22Rv1 (cell line): ENCODE results near the gene VWC2.

ENCODE experiments used
- H3K27ac ChIP-seq: fragments of 450-650 bp; 2 replicates; pipeline ENCODE4 v1.5.1; 2017
- ZFX ChIP-seq: fragments of 450-650 bp; IDR thresholded peaks from 2 replicates; pipeline ENCODE4 v1.6.1; 2017; ENCODE audit warnings: antibody characterized with exemption, borderline replicate concordance
- TF ChIP-seq, protein P1 (sequence below): fragments of 450-650 bp; IDR thresholded peaks from 2 replicates; pipeline ENCODE4 v1.5.1; 2017; ENCODE audit warnings: mild to moderate bottlenecking

The VWC2 gene

DNA sequence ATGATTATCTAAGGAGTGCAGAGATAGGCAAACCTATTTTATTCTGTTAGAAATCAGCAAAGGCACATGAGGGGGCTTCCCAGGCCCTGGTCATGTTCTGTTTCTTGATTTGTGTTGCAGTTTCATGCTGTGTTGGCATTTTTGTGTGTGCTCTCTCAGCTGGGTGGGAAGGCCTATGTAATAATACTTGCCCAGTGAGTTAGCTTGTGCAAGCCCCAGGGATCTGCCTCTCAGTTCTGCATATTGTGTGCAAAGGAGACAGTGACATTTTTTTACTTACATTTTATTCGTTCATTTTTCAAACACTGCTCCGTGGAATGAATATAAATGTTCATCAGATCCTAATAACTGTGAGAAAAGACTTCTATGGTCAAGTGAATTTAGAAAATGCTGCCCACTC is 119.0 kb downstream of the VWC2 start:
- TF ChIP-seq, protein P1, sequence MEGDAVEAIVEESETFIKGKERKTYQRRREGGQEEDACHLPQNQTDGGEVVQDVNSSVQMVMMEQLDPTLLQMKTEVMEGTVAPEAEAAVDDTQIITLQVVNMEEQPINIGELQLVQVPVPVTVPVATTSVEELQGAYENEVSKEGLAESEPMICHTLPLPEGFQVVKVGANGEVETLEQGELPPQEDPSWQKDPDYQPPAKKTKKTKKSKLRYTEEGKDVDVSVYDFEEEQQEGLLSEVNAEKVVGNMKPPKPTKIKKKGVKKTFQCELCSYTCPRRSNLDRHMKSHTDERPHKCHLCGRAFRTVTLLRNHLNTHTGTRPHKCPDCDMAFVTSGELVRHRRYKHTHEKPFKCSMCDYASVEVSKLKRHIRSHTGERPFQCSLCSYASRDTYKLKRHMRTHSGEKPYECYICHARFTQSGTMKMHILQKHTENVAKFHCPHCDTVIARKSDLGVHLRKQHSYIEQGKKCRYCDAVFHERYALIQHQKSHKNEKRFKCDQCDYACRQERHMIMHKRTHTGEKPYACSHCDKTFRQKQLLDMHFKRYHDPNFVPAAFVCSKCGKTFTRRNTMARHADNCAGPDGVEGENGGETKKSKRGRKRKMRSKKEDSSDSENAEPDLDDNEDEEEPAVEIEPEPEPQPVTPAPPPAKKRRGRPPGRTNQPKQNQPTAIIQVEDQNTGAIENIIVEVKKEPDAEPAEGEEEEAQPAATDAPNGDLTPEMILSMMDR = no peak
- TF ChIP-seq ZFX = no peak
- H3K27ac ChIP-seq = no peak overlapping the region

DNA sequence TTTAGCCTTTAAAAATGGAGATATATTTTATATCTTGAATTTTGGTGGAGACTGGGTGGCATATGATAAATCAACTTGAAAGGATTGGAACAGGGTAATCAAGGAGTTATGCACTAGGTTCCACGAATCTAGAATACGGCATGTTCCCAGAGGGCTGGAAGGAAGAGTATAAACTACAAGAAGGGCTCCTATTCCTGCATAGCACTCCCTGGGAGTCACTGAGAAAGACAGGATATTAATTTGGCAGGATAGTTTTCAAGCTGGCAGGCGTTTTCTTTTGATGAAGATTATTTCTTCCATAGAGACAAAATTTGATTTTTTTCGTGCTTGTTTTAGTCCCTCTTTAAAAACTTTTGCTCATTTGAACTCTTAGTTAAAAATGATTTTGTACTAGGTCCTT is 119.7 kb downstream of the VWC2 start:
- no peak for TF ChIP-seq ZFX
- TF ChIP-seq, protein P1 = no peak

DNA sequence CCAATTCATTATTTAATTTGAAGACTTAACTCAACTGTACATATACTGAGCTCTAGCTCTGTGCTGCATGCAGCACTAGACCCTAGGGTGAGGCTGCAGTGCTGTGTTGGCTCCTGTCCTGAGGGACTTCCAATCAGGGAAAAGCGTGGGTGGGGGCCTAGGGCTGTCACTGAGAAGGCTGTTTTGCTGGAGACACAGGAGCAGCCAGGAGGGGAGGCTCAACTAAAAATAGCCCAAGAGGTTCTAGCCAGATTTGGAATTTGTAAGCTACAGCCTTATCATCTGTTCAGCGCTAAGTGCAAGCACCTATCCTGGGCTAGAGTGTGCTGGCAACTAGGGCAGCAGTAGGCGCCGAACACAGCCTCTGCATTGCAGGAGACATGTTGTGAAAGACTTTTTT is 121.1 kb downstream of the VWC2 start:
- TF ChIP-seq ZFX = no peak
- TF ChIP-seq, protein P1 = no peak
- H3K27ac ChIP-seq = no peak overlapping the region

More for the DNA sequence above, 119.7 kb downstream of the VWC2 start:
- no peak overlapping the region for H3K27ac ChIP-seq

DNA sequence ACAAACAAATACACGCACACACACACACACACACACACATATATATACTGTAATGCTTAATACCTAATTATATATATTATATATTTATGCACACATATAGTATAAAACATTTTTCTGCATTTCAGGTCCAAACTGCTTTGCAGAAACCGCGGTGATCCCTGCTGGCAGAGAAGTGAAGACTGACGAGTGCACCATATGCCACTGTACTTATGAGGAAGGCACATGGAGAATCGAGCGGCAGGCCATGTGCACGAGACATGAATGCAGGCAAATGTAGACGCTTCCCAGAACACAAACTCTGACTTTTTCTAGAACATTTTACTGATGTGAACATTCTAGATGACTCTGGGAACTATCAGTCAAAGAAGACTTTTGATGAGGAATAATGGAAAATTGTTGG is 138.5 kb downstream of the VWC2 start:
- H3K27ac ChIP-seq = no peak overlapping the region
- TF ChIP-seq ZFX = no peak
- TF ChIP-seq, protein P1 = no peak

DNA sequence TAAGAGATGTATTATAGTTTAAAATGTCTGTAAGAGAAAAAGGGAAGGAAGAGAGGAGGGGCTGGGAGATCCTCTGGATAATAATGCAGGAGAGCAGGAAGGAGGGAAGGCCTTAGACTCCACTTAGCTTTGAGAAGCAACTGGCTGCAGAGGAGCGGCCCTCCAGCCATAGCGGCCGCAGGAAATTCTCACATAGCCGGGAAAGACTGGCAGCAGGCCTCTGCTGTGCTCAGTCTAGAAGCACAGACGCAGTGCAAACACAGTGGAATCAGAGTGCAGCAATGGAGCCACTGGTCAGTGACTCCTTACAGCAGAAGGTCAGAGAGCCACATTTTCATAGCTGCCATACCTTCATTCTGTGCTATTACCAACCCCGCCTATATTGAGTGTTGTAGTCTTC is 153.3 kb downstream of the VWC2 start:
- no peak overlapping the region for H3K27ac ChIP-seq
- TF ChIP-seq, protein P1 = no peak
- no peak for TF ChIP-seq ZFX

DNA sequence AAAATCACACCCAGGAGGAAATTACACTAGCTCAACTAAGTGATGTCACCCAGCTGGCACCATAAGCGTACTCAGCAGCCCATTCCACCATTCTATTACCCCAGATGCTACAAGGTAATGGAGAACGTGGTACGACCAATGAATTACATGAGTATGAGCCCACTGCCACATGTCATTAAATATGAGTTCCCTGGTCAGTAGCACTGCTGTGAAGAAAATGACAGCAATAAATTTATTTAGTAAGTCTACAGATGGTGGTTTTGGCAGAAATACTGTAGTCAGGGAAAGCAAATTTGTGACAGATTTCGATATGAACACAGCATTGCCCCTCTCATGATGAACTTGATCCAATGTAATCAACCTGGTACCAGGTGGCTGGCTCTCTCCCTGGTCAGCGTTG is 154.2 kb downstream of the VWC2 start:
- TF ChIP-seq ZFX = no peak
- TF ChIP-seq, protein P1 = no peak
- H3K27ac ChIP-seq = no peak overlapping the region

DNA sequence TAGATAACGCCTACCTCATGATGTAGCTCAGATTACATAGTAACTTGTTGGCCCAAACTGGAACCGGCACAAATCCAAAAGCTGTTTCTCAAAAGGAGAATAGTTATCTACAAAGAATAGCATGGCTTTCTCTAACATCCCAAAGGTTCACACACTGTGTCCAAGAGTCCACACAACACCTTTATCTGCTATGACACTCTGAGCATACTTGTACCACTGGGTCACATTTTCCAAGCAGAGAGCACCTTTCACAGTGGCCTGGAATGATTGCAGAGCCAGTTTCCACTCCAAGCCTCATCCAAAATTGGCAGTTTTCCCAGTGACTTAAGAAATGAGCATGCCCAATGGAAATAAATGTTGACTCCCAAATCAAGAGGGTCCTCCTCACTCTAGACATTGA is 155.3 kb downstream of the VWC2 start:
- H3K27ac ChIP-seq = no peak overlapping the region
- TF ChIP-seq, protein P1 = no peak
- TF ChIP-seq ZFX = no peak
